Liver (tissue), 9 donors: ENCODE measurements around the gene KLF16. TPM values are rescaled to one million over a fixed set of nuclear protein-coding genes. Genes with fewer than 3 reads are reported as not detected.

Experiments
- DNase-seq: peaks from one replicate; pipeline ENCODE4 v3.0.0-alpha.2; 2017; ENCODE audit warnings: low spot score
- H3K27ac ChIP-seq, 2 donors: one replicate each; pipeline ENCODE4 v1.7.0; 2013; ENCODE audit warnings: inconsistent platforms in 2 of 2, low read length in 2 of 2, control low read depth in 1 of 2, low read depth in 1 of 2, mild to moderate bottlenecking in 1 of 2
- H3K27me3 ChIP-seq, 4 donors: one replicate each; pipeline versions ENCODE4 v1.6.1 to v1.7.0; 2013; ENCODE audit warnings: low read length in 3 of 4, inconsistent platforms in 1 of 4, mild to moderate bottlenecking in 1 of 4, moderate library complexity in 1 of 4; ENCODE audit not compliant: control insufficient read depth in 4 of 4, insufficient read depth in 4 of 4
- H3K36me3 ChIP-seq, 4 donors: one replicate each; pipeline versions ENCODE4 v1.6.1 to v1.7.0; 2013; ENCODE audit warnings: low read length in 3 of 4, mild to moderate bottlenecking in 3 of 4, low read depth in 1 of 4, moderate library complexity in 1 of 4; ENCODE audit not compliant: control insufficient read depth in 4 of 4, insufficient read depth in 3 of 4
- H3K4me1 ChIP-seq, 4 donors: one replicate each; pipeline versions ENCODE4 v1.6.1 to v1.7.0; 2013; ENCODE audit warnings: low read length in 3 of 4, mild to moderate bottlenecking in 3 of 4, moderate library complexity in 1 of 4; ENCODE audit not compliant: control insufficient read depth in 4 of 4, insufficient read depth in 4 of 4
- H3K4me3 ChIP-seq, 3 donors: one replicate each; pipeline versions ENCODE4 v1.6.1 to v1.7.0; 2013; ENCODE audit warnings: low read length in 3 of 3, control low read depth in 1 of 3, low read depth in 1 of 3, mild to moderate bottlenecking in 1 of 3
- H3K9ac ChIP-seq, 2 donors: one replicate each; pipeline ENCODE4 v1.7.0; 2013; ENCODE audit warnings: low read length in 2 of 2, mild to moderate bottlenecking in 2 of 2, moderate library complexity in 2 of 2, control low read depth in 1 of 2, low read depth in 1 of 2
- H3K9me3 ChIP-seq, 4 donors: one replicate each; pipeline versions ENCODE4 v1.6.1 to v1.7.0; 2013; ENCODE audit warnings: low read length in 3 of 4; ENCODE audit not compliant: control insufficient read depth in 4 of 4
- EGR1 ChIP-seq, 2 donors: IDR thresholded peaks; 2 replicates each; pipeline ENCODE4 v1.6.1; 2016 to 2018; ENCODE audit warnings: antibody characterized with exemption in 2 of 2, low read depth in 2 of 2
- FOXA1 ChIP-seq: IDR thresholded peaks from 2 replicates; pipeline ENCODE4 v1.6.1; 2016; ENCODE audit warnings: antibody characterized with exemption
- FOXA2 ChIP-seq: IDR thresholded peaks from 2 replicates; pipeline ENCODE4 v1.6.1; 2016; ENCODE audit warnings: antibody characterized with exemption
- GABPA ChIP-seq, 2 donors: IDR thresholded peaks in 1 of 2; conservative IDR thresholded peaks in 1 of 2; 2 replicates each; pipeline ENCODE4 v1.6.1; 2016; ENCODE audit warnings: antibody characterized with exemption in 2 of 2, mild to moderate bottlenecking in 1 of 2, moderate library complexity in 1 of 2
- HNF4A ChIP-seq, 2 donors: conservative IDR thresholded peaks; 2 replicates each; pipeline ENCODE4 v1.6.1; 2016; ENCODE audit warnings: antibody characterized with exemption in 2 of 2, mild to moderate bottlenecking in 2 of 2
- HNF4G ChIP-seq: IDR thresholded peaks from 2 replicates; pipeline ENCODE4 v1.6.1; 2016; ENCODE audit warnings: antibody characterized with exemption
- JUND ChIP-seq, 2 donors: IDR thresholded peaks; 2 replicates each; pipeline ENCODE4 v1.6.1; 2016; ENCODE audit warnings: antibody characterized with exemption in 2 of 2
- MAX ChIP-seq: IDR thresholded peaks from 2 replicates; pipeline ENCODE4 v1.6.1; 2016; ENCODE audit warnings: antibody characterized with exemption
- NR2F2 ChIP-seq: IDR thresholded peaks from 2 replicates; pipeline ENCODE4 v1.6.1; 2016; ENCODE audit warnings: antibody characterized with exemption
- RAD21 ChIP-seq, 2 donors: IDR thresholded peaks; 2 replicates each; pipeline ENCODE4 v1.6.1; 2016; ENCODE audit warnings: antibody characterized with exemption in 2 of 2, mild to moderate bottlenecking in 2 of 2
- REST ChIP-seq: IDR thresholded peaks from 2 replicates; pipeline ENCODE4 v1.6.1; 2016; ENCODE audit warnings: antibody characterized with exemption, mild to moderate bottlenecking
- RXRA ChIP-seq, 2 donors: IDR thresholded peaks; 2 replicates each; pipeline ENCODE4 v1.6.1; 2017 to 2018; ENCODE audit warnings: antibody characterized with exemption in 2 of 2, mild to moderate bottlenecking in 1 of 2
- SP1 ChIP-seq: IDR thresholded peaks from 2 replicates; pipeline ENCODE4 v1.6.1; 2018; ENCODE audit warnings: antibody characterized with exemption, mild to moderate bottlenecking
- TAF1 ChIP-seq: conservative IDR thresholded peaks from 2 replicates; pipeline ENCODE4 v1.6.1; 2016; ENCODE audit warnings: antibody characterized with exemption, mild to moderate bottlenecking
- YY1 ChIP-seq: IDR thresholded peaks from 2 replicates; pipeline ENCODE4 v1.6.1; 2016; ENCODE audit warnings: antibody characterized with exemption, mild to moderate bottlenecking
- WGBS: extraction: QIAGEN DNeasy Blood & Tissue Kit; methylation state at CpG from one replicate; pipeline ENCODE4 v1.1.7; 2013; 5-methylcytosine and 5-hydroxymethylcytosine counted together
- polyA plus RNA-seq, 2 donors: library from polyadenylated mRNA; stranded (reverse) in 1 of 2; unstranded in 1 of 2; fragments of 200-250 nt in 1 of 2; fragments of >200 nt in 1 of 2; fragmentation: Nextera tagmentation in 1 of 2; extraction: Ambion mirVana in 1 of 2; gene quantifications; one replicate each; pipeline versions ENCODE4 v1.2.1 to v1.2.3, GENCODE V29; 2013 to 2015
- total RNA-seq, 2 donors: library from RNA; depleted of rRNA; stranded (reverse); fragments of >200 nt; gene quantifications; one replicate each; pipeline ENCODE4 v1.2.3, GENCODE V29; 2014
- TF ChIP-seq, protein P1 (sequence below): fragments of 150-350 bp; IDR thresholded peaks from 2 replicates; pipeline ENCODE4 v1.5.1; 2017; ENCODE audit warnings: improper control_type of control experiment, low read depth, low read length; ENCODE audit not compliant: missing input control
- TF ChIP-seq, protein P2 (sequence below): IDR thresholded peaks from 2 replicates; pipeline ENCODE4 v1.6.1; 2016; ENCODE audit warnings: antibody characterized with exemption
- TF ChIP-seq, protein P3 (sequence below): IDR thresholded peaks from 2 replicates; pipeline ENCODE4 v1.6.1; 2016; ENCODE audit warnings: antibody characterized with exemption
- donor health status: healthy.
- donor health status: healthy.
- donor health status: healthy.
- donor health status: healthy.
- donor health status: healthy.

Gene KLF16
- total and polyA plus RNA-seq, 4 donors: 1.2 to 14.8 (median 6.0) TPM

- no peak for DNase-seq
- Histone ChIP-seq H3K9ac (no peak overlapping the region), H3K4me1 (peaks cover 26 to 50% (median 37%) of the 10 kb centered on the region in 4 donors), H3K36me3 (peaks cover 0 to 2% (median 0%) of the 10 kb centered on the region in 4 donors), H3K27me3 (no peaks in the 10 kb centered on the region), H3K9me3 (no peaks in the 10 kb centered on the region), H3K4me3 (no peak overlapping the region), H3K27ac (no peak overlapping the region)
- 83% methylated on average over 16 of the region's 16 CpGs for WGBS
- TF ChIP-seq FOXA1 (no peak), MAX (no peak), JUND (IDR thresholded peaks at IDR 0.05) (no peak), REST (no peak)
Measured at GRCh38 chr19:1854039-1854541, 9.3 kb downstream of the KLF16 start.

DNA sequence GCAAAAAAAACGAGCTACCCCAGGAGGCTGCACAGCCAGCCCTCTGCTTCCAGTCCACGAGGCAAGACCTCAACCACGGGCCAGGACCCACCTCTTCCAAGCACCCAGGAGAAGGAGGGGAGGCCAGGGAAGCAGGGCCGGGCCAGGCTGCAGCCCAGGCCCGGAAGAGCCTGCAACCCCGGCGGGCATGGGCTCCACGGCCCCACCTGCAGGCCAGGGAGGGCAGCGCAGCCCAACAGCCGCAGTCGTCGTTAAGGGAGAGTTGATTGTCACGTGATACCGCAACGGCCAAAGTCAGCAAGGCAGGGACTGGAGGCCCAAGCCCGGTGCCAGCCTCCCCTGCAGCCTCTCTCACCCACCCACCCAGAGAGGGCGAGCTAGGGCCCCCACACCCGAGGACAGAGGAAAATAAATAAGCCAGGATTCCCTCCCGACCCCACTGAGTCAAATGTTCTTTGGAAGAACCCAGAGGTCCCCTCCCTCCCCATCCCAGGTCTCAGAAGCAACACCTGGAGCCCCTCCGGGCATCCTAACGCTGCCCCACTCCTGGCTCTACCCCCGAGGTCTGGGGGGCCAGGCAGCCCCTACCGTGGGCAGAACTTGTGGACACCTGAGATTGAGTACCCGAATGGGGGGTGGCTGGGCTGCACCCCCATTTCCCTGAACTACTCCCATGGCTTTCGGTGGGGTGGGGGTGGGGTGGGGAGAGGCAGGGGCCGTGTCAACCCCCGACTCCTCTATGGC is 9.9 kb downstream of the KLF16 start:
- Histone ChIP-seq H3K4me1 (peaks cover 24 to 44% (median 33%) of the 10 kb centered on the region in 4 donors), H3K4me3 (no peak overlapping the region), H3K36me3 (peaks cover 0 to 2% (median 0%) of the 10 kb centered on the region in 4 donors), H3K27ac (no peak overlapping the region), H3K9ac (no peak overlapping the region), H3K27me3 (no peaks in the 10 kb centered on the region), H3K9me3 (no peaks in the 10 kb centered on the region)
- TF ChIP-seq REST (no peak), RXRA (IDR thresholded peaks at IDR 0.05) (peak in 1 of 2 donors; percentile 8), HNF4A (conservative IDR thresholded peaks at IDR 0.05) (peak; percentile 25), EGR1 (IDR thresholded peaks at IDR 0.05; ENCODE audit: low read depth in 2 of 2) (no peak), SP1 (peak; percentile 32), YY1 (peak; percentile 28), NR2F2 (no peak), TAF1 (no peak), FOXA2 (no peak), JUND (IDR thresholded peaks at IDR 0.05) (no peak), MAX (no peak), RAD21 (IDR thresholded peaks at IDR 0.05) (peak; percentile 57 to 80), FOXA1 (no peak), GABPA (IDR thresholded peaks at IDR 0.05 in 1 of 2, conservative IDR thresholded peaks at IDR 0.05 in 1 of 2) (no peak), HNF4G (no peak)
- TF ChIP-seq, protein P1, sequence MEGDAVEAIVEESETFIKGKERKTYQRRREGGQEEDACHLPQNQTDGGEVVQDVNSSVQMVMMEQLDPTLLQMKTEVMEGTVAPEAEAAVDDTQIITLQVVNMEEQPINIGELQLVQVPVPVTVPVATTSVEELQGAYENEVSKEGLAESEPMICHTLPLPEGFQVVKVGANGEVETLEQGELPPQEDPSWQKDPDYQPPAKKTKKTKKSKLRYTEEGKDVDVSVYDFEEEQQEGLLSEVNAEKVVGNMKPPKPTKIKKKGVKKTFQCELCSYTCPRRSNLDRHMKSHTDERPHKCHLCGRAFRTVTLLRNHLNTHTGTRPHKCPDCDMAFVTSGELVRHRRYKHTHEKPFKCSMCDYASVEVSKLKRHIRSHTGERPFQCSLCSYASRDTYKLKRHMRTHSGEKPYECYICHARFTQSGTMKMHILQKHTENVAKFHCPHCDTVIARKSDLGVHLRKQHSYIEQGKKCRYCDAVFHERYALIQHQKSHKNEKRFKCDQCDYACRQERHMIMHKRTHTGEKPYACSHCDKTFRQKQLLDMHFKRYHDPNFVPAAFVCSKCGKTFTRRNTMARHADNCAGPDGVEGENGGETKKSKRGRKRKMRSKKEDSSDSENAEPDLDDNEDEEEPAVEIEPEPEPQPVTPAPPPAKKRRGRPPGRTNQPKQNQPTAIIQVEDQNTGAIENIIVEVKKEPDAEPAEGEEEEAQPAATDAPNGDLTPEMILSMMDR: peak; percentile 90
- TF ChIP-seq, protein P2, sequence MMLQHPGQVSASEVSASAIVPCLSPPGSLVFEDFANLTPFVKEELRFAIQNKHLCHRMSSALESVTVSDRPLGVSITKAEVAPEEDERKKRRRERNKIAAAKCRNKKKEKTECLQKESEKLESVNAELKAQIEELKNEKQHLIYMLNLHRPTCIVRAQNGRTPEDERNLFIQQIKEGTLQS: no peak
- TF ChIP-seq, protein P3, sequence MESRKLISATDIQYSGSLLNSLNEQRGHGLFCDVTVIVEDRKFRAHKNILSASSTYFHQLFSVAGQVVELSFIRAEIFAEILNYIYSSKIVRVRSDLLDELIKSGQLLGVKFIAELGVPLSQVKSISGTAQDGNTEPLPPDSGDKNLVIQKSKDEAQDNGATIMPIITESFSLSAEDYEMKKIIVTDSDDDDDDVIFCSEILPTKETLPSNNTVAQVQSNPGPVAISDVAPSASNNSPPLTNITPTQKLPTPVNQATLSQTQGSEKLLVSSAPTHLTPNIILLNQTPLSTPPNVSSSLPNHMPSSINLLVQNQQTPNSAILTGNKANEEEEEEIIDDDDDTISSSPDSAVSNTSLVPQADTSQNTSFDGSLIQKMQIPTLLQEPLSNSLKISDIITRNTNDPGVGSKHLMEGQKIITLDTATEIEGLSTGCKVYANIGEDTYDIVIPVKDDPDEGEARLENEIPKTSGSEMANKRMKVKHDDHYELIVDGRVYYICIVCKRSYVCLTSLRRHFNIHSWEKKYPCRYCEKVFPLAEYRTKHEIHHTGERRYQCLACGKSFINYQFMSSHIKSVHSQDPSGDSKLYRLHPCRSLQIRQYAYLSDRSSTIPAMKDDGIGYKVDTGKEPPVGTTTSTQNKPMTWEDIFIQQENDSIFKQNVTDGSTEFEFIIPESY: no peak
- 27% methylated on average over 27 of the region's 27 CpGs for WGBS
- peak; percentile 96 for DNase-seq
